HepG2 (cell line): ENCODE measurements around the gene TRABD. TPM values are rescaled to one million over a fixed set of nuclear protein-coding genes. Genes with fewer than 3 reads are reported as not detected.
A peak's percentile ranks its signal among the peaks of the same experiment; 100 is the strongest.

Source experiments
- ATF7-NPFF ChIP-seq: sonication (generic); formaldehyde crosslinking; IDR thresholded peaks from 2 replicates; pipeline ENCODE4 v1.8.1; 2023; ENCODE audit warnings: mild to moderate bottlenecking, low read depth, missing genetic modification reagents, moderate library complexity
- FLYWCH1 ChIP-seq: sonication (generic); formaldehyde crosslinking; IDR thresholded peaks from 2 replicates; pipeline ENCODE4 v1.8.1; 2023; ENCODE audit warnings: mild to moderate bottlenecking, missing genetic modification reagents
- FOXA1 ChIP-seq, 2 experiments: fragments of 450-650 bp in 1 of 2; sonication (generic) in 1 of 2; formaldehyde crosslinking in 1 of 2; IDR thresholded peaks; 2 replicates each; pipeline versions ENCODE4 v1.4.0 to v1.6.1; 2016 to 2020; ENCODE audit warnings: missing genetic modification reagents in 1 of 2
- HOXA3 ChIP-seq: sonication (generic); formaldehyde crosslinking; IDR thresholded peaks from 2 replicates; pipeline ENCODE4 v1.5.0; 2020; ENCODE audit warnings: missing genetic modification reagents
- MYC ChIP-seq: sonication (generic); formaldehyde crosslinking; IDR thresholded peaks from 2 replicates; pipeline ENCODE4 v1.9.0; 2021; ENCODE audit warnings: missing genetic modification reagents, borderline replicate concordance
- RAD21 ChIP-seq: fragments of 450-650 bp; formaldehyde crosslinking; IDR thresholded peaks from 2 replicates; pipeline ENCODE4 v1.5.0; 2020; ENCODE audit warnings: mild to moderate bottlenecking
- RARA ChIP-seq: IDR thresholded peaks from 2 replicates; pipeline ENCODE4 v1.6.1; 2016; ENCODE audit warnings: missing genetic modification reagents, missing compliant biosample characterization
- RBM39 ChIP-seq: fragments of 200-400 bp; formaldehyde crosslinking; IDR thresholded peaks from one replicate; pipeline ENCODE4 v1.6.1; 2018; ENCODE audit warnings: antibody characterized with exemption, mild to moderate bottlenecking, low read depth, low read length; ENCODE audit not compliant: poor library complexity, severe bottlenecking
- RNF2 ChIP-seq: fragments of 450-650 bp; conservative IDR thresholded peaks from 2 replicates; pipeline ENCODE4 v1.6.1; 2016; ENCODE audit warnings: low read depth
- SAFB2 ChIP-seq: sonication (generic); formaldehyde crosslinking; IDR thresholded peaks from 2 replicates; pipeline ENCODE4 v1.5.1; 2020; ENCODE audit warnings: missing genetic modification reagents, low read depth, mild to moderate bottlenecking, borderline replicate concordance
- SALL1 ChIP-seq: sonication (generic); formaldehyde crosslinking; IDR thresholded peaks from 2 replicates; pipeline ENCODE4 v1.8.0; 2022; ENCODE audit warnings: mild to moderate bottlenecking, missing genetic modification reagents
- SNAI1 ChIP-seq: sonication (generic); formaldehyde crosslinking; IDR thresholded peaks from 2 replicates; pipeline ENCODE4 v1.5.0; 2020; ENCODE audit warnings: mild to moderate bottlenecking, missing genetic modification reagents, borderline replicate concordance
- polyA plus RNA-seq, 8 experiments: library from polyadenylated mRNA; depleted of rRNA in 3 of 8; stranded (reverse) in 7 of 8; unstranded in 1 of 8; fragments of >200 nt; fragmentation: Illumina TruSeq in 4 of 8; extraction: Trizol in 4 of 8; gene quantifications; 2 replicates each; pipeline versions ENCODE4 v1.2.1 to v1.2.3, GENCODE V29; 2011 to 2016; ENCODE audit warnings: low read depth in 4 of 8, missing spikeins in 1 of 8, mixed read lengths in 1 of 8; ENCODE audit not compliant: insufficient read depth in 1 of 8
- total RNA-seq, 5 experiments: library from RNA; depleted of rRNA; stranded (reverse); fragments of >200 nt; fragmentation: Illumina TruSeq; extraction: Trizol; gene quantifications; 2 replicates each; pipeline ENCODE4 v1.2.3, GENCODE V29; 2016; ENCODE audit warnings: low read depth in 1 of 5
- TF ChIP-seq, protein P1 (sequence below): sonication (generic); formaldehyde crosslinking; conservative IDR thresholded peaks from 2 replicates; pipeline ENCODE4 v1.4.0; 2020; ENCODE audit warnings: missing genetic modification reagents
- TF ChIP-seq, protein P2 (sequence below): sonication (generic); formaldehyde crosslinking; IDR thresholded peaks from 2 replicates; pipeline ENCODE4 v1.5.0; 2020; ENCODE audit warnings: mild to moderate bottlenecking, missing genetic modification reagents, moderate library complexity
- TF ChIP-seq, protein P3 (sequence below): sonication (generic); formaldehyde crosslinking; IDR thresholded peaks from 2 replicates; pipeline ENCODE4 v1.4.0; 2020; ENCODE audit warnings: missing genetic modification reagents
- TF ChIP-seq, protein P4 (sequence below): sonication (generic); formaldehyde crosslinking; IDR thresholded peaks from 2 replicates; pipeline ENCODE4 v1.4.0; 2020; ENCODE audit warnings: missing genetic modification reagents
- TF ChIP-seq, protein P5 (sequence below): sonication (generic); formaldehyde crosslinking; IDR thresholded peaks from 2 replicates; pipeline ENCODE4 v1.4.0; 2020; ENCODE audit warnings: missing genetic modification reagents, borderline replicate concordance
- TF ChIP-seq, protein P6 (sequence below): sonication (generic); formaldehyde crosslinking; IDR thresholded peaks from 2 replicates; pipeline ENCODE4 v1.4.0; 2020; ENCODE audit warnings: mild to moderate bottlenecking, missing genetic modification reagents

TRABD gene
- total and polyA plus RNA-seq, 2 of the 13 experiments (the other 11 are each of a cell fraction or from before 2014, with no cell fraction given) = 21.5 to 28.9 TPM

DNA sequence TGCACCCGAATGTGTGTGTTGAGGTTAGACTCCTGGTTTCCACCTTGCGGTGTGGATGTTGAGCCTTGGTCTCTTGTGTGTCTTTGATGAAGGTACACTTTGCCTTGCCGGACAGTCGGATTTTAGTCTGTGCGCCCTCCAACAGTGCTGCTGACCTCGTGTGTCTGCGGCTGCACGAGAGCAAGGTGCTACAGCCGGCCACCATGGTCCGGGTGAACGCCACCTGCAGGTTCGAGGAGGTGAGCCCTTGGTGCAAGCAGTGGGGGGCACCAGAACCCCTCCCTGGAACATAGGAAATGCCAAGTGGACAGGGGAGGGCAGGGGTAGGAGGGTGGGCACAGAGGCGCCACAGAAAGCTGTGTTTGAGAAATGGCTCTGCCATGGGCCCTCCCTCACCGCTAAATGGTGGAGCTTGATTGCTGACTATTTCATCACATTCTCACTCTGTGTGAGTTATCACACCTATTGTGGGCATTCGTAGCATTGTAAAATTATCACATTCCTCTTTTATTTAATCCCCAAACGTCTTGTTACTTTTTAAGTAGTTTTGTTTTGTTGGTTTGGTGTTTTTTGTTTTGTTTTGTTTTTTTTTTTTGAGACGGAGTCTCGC, 41.6 kb upstream of the TRABD start (continued):
- TF ChIP-seq, protein P1, sequence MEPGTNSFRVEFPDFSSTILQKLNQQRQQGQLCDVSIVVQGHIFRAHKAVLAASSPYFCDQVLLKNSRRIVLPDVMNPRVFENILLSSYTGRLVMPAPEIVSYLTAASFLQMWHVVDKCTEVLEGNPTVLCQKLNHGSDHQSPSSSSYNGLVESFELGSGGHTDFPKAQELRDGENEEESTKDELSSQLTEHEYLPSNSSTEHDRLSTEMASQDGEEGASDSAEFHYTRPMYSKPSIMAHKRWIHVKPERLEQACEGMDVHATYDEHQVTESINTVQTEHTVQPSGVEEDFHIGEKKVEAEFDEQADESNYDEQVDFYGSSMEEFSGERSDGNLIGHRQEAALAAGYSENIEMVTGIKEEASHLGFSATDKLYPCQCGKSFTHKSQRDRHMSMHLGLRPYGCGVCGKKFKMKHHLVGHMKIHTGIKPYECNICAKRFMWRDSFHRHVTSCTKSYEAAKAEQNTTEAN = no peak
- TF ChIP-seq RAD21 (CRISPR knock-in tag) (peak; percentile 39; the same call in 1 of the 2 replicates), SAFB2 (CRISPR knock-in tag) (no peak), MYC (CRISPR knock-in tag) (peak; percentile 51; the same call in 1 of the 2 replicates), FLYWCH1 (CRISPR knock-in tag) (no peak), FOXA1 (IDR thresholded peaks at IDR 0.05) (no peak), FOXA1 (CRISPR knock-in tag; IDR thresholded peaks at IDR 0.05) (no peak), SALL1 (peak; percentile 61; the same call in 1 of the 2 replicates), ATF7-NPFF (CRISPR knock-in tag) (no peak), SNAI1 (CRISPR knock-in tag) (no peak), RBM39 (no peak), HOXA3 (peak; percentile 54; the same call in 1 of the 2 replicates), RARA (CRISPR knock-in tag) (0 out of 2 replicates have a peak, but pooled peaks have one; percentile 19), RNF2 (peak; percentile 71)
- TF ChIP-seq, protein P2, sequence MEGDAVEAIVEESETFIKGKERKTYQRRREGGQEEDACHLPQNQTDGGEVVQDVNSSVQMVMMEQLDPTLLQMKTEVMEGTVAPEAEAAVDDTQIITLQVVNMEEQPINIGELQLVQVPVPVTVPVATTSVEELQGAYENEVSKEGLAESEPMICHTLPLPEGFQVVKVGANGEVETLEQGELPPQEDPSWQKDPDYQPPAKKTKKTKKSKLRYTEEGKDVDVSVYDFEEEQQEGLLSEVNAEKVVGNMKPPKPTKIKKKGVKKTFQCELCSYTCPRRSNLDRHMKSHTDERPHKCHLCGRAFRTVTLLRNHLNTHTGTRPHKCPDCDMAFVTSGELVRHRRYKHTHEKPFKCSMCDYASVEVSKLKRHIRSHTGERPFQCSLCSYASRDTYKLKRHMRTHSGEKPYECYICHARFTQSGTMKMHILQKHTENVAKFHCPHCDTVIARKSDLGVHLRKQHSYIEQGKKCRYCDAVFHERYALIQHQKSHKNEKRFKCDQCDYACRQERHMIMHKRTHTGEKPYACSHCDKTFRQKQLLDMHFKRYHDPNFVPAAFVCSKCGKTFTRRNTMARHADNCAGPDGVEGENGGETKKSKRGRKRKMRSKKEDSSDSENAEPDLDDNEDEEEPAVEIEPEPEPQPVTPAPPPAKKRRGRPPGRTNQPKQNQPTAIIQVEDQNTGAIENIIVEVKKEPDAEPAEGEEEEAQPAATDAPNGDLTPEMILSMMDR (CRISPR knock-in tag) = peak; percentile 74
- TF ChIP-seq, protein P3, sequence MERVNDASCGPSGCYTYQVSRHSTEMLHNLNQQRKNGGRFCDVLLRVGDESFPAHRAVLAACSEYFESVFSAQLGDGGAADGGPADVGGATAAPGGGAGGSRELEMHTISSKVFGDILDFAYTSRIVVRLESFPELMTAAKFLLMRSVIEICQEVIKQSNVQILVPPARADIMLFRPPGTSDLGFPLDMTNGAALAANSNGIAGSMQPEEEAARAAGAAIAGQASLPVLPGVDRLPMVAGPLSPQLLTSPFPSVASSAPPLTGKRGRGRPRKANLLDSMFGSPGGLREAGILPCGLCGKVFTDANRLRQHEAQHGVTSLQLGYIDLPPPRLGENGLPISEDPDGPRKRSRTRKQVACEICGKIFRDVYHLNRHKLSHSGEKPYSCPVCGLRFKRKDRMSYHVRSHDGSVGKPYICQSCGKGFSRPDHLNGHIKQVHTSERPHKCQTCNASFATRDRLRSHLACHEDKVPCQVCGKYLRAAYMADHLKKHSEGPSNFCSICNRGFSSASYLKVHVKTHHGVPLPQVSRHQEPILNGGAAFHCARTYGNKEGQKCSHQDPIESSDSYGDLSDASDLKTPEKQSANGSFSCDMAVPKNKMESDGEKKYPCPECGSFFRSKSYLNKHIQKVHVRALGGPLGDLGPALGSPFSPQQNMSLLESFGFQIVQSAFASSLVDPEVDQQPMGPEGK = peak; percentile 98
- TF ChIP-seq, protein P4, sequence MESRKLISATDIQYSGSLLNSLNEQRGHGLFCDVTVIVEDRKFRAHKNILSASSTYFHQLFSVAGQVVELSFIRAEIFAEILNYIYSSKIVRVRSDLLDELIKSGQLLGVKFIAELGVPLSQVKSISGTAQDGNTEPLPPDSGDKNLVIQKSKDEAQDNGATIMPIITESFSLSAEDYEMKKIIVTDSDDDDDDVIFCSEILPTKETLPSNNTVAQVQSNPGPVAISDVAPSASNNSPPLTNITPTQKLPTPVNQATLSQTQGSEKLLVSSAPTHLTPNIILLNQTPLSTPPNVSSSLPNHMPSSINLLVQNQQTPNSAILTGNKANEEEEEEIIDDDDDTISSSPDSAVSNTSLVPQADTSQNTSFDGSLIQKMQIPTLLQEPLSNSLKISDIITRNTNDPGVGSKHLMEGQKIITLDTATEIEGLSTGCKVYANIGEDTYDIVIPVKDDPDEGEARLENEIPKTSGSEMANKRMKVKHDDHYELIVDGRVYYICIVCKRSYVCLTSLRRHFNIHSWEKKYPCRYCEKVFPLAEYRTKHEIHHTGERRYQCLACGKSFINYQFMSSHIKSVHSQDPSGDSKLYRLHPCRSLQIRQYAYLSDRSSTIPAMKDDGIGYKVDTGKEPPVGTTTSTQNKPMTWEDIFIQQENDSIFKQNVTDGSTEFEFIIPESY = peak; percentile 84
- TF ChIP-seq, protein P5, sequence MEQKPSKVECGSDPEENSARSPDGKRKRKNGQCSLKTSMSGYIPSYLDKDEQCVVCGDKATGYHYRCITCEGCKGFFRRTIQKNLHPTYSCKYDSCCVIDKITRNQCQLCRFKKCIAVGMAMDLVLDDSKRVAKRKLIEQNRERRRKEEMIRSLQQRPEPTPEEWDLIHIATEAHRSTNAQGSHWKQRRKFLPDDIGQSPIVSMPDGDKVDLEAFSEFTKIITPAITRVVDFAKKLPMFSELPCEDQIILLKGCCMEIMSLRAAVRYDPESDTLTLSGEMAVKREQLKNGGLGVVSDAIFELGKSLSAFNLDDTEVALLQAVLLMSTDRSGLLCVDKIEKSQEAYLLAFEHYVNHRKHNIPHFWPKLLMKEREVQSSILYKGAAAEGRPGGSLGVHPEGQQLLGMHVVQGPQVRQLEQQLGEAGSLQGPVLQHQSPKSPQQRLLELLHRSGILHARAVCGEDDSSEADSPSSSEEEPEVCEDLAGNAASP (CRISPR knock-in tag) = no peak
- TF ChIP-seq, protein P6, sequence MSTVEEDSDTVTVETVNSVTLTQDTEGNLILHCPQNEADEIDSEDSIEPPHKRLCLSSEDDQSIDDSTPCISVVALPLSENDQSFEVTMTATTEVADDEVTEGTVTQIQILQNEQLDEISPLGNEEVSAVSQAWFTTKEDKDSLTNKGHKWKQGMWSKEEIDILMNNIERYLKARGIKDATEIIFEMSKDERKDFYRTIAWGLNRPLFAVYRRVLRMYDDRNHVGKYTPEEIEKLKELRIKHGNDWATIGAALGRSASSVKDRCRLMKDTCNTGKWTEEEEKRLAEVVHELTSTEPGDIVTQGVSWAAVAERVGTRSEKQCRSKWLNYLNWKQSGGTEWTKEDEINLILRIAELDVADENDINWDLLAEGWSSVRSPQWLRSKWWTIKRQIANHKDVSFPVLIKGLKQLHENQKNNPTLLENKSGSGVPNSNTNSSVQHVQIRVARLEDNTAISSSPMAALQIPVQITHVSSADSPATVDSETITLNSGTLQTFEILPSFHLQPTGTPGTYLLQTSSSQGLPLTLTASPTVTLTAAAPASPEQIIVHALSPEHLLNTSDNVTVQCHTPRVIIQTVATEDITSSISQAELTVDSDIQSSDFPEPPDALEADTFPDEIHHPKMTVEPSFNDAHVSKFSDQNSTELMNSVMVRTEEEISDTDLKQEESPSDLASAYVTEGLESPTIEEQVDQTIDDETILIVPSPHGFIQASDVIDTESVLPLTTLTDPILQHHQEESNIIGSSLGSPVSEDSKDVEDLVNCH (CRISPR knock-in tag) = no peak
